ENCODE data around the gene STIP1.
A peak's percentile ranks its signal among the peaks of the same experiment; 100 is the strongest.

STIP1 gene

GRCh38 chr11:64185693-64186491 lies at the start of gene STIP1:
STIP1 (plus strand) TSS chr11:64186171; CDS start chr11:64186262, 91 bp downstream.
- in situ Hi-C loops (cut with HindIII; ENCODE audit: low pct_ligation_motif_present, low pct_unique_long_range_greater_than_20kb, low sequenced_read_pairs) = no loop called here
- peak; percentile 99 for DNase-seq

GRCh38 chr11:64136765-64137441 lies 49.1 kb upstream of the STIP1 start:
- no peak for DNase-seq
- in situ Hi-C loops (cut with HindIII; ENCODE audit: low pct_ligation_motif_present, low pct_unique_long_range_greater_than_20kb, low sequenced_read_pairs) = no loop called here

GRCh38 chr11:64138398-64138797 lies 47.6 kb upstream of the STIP1 start:
- in situ Hi-C loops (cut with HindIII; ENCODE audit: low pct_ligation_motif_present, low pct_unique_long_range_greater_than_20kb, low sequenced_read_pairs) = no loop called here
- DNase-seq = no peak

- in situ Hi-C loops (cut with HindIII; ENCODE audit: low pct_ligation_motif_present, low pct_unique_long_range_greater_than_20kb, low sequenced_read_pairs) = no loop called here
These were observed 46.9 kb upstream of the STIP1 start for GRCh38 chr11:64139049-64139448.

GRCh38 chr11:64140082-64140481 lies 45.9 kb upstream of the STIP1 start:
- DNase-seq = no peak
- in situ Hi-C loops (cut with HindIII; ENCODE audit: low pct_ligation_motif_present, low pct_unique_long_range_greater_than_20kb, low sequenced_read_pairs) = no loop called here

More at GRCh38 chr11:64139049-64139448, 46.9 kb upstream of the STIP1 start:
- no peak for DNase-seq

- peak; percentile 73 for DNase-seq
- in situ Hi-C loops (cut with HindIII; ENCODE audit: low pct_ligation_motif_present, low pct_unique_long_range_greater_than_20kb, low sequenced_read_pairs) = no loop called here
These were observed 44.7 kb upstream of the STIP1 start for GRCh38 chr11:64141081-64141783.

GRCh38 chr11:64144587-64145472 lies 41.1 kb upstream of the STIP1 start:
- DNase-seq = no peak
- in situ Hi-C loops (cut with HindIII; ENCODE audit: low pct_ligation_motif_present, low pct_unique_long_range_greater_than_20kb, low sequenced_read_pairs) = no loop called here

- peak; percentile 43 for DNase-seq
- in situ Hi-C loops (cut with HindIII; ENCODE audit: low pct_ligation_motif_present, low pct_unique_long_range_greater_than_20kb, low sequenced_read_pairs) = no loop called here
These were observed 39.7 kb upstream of the STIP1 start for GRCh38 chr11:64146036-64146955.

GRCh38 chr11:64148226-64148916 lies 37.6 kb upstream of the STIP1 start:
- in situ Hi-C loops (cut with HindIII; ENCODE audit: low pct_ligation_motif_present, low pct_unique_long_range_greater_than_20kb, low sequenced_read_pairs) = no loop called here
- peak; percentile 59 for DNase-seq

GRCh38 chr11:64148917-64149617 lies 36.9 kb upstream of the STIP1 start:
- in situ Hi-C loops (cut with HindIII; ENCODE audit: low pct_ligation_motif_present, low pct_unique_long_range_greater_than_20kb, low sequenced_read_pairs) = no loop called here
- no peak for DNase-seq

GRCh38 chr11:64150051-64150450 lies 35.9 kb upstream of the STIP1 start:
- in situ Hi-C loops (cut with HindIII; ENCODE audit: low pct_ligation_motif_present, low pct_unique_long_range_greater_than_20kb, low sequenced_read_pairs) = no loop called here
- DNase-seq = no peak

- in situ Hi-C loops (cut with HindIII; ENCODE audit: low pct_ligation_motif_present, low pct_unique_long_range_greater_than_20kb, low sequenced_read_pairs) = no loop called here
These were observed 35.3 kb upstream of the STIP1 start for GRCh38 chr11:64150481-64151239.

GRCh38 chr11:64151337-64151736 lies 34.6 kb upstream of the STIP1 start:
- no peak for DNase-seq
- in situ Hi-C loops (cut with HindIII; ENCODE audit: low pct_ligation_motif_present, low pct_unique_long_range_greater_than_20kb, low sequenced_read_pairs) = no loop called here

More at GRCh38 chr11:64150481-64151239, 35.3 kb upstream of the STIP1 start:
- DNase-seq = no peak

- peak; percentile 52 for DNase-seq
- in situ Hi-C loops (cut with HindIII; ENCODE audit: low pct_ligation_motif_present, low pct_unique_long_range_greater_than_20kb, low sequenced_read_pairs) = no loop called here
These were observed 32.9 kb upstream of the STIP1 start for GRCh38 chr11:64152841-64153691.

GRCh38 chr11:64153812-64154211 lies 32.2 kb upstream of the STIP1 start:
- no peak for DNase-seq
- in situ Hi-C loops (cut with HindIII; ENCODE audit: low pct_ligation_motif_present, low pct_unique_long_range_greater_than_20kb, low sequenced_read_pairs) = no loop called here

Data from ACHN (cell line).